Type B pancreatic cell (in vitro differentiated cells): ENCODE data around the gene FLOT1. TPM values are rescaled to one million over a fixed set of nuclear protein-coding genes. Genes with fewer than 3 reads are reported as not detected.
A peak's percentile ranks its signal among the peaks of the same experiment; 100 is the strongest.

Experiments
- DNase-seq: peaks from one replicate; pipeline ENCODE4 v3.0.0; 2021; ENCODE audit warnings: mixed read lengths; ENCODE audit not compliant: unreplicated experiment; ENCODE audit errors: extremely low spot score
- H3K27ac Mint-ChIP-seq: 2 replicates; pipeline ENCODE4 v1.8.0; 2021; ENCODE audit warnings: mild to moderate bottlenecking, mixed read lengths
- H3K27me3 Mint-ChIP-seq: 2 replicates; pipeline ENCODE4 v1.8.0; 2021; ENCODE audit warnings: mixed read lengths
- H3K36me3 Mint-ChIP-seq: 2 replicates; pipeline ENCODE4 v1.8.0; 2021; ENCODE audit warnings: mixed read lengths
- H3K4me1 Mint-ChIP-seq: one replicate; pipeline ENCODE4 v1.8.0; 2021; ENCODE audit warnings: mixed read lengths; ENCODE audit not compliant: unreplicated experiment
- H3K4me3 Mint-ChIP-seq: 2 replicates; pipeline ENCODE4 v1.8.0; 2021; ENCODE audit warnings: mild to moderate bottlenecking, mixed read lengths
- H3K9me3 Mint-ChIP-seq: 2 replicates; pipeline ENCODE4 v1.8.0; 2021; ENCODE audit warnings: mixed read lengths
- CTCF ChIP-seq: fragments of 200-600 bp; sonication (generic); conservative IDR thresholded peaks from 2 replicates; pipeline ENCODE4 v1.5.0; 2021; ENCODE audit warnings: antibody characterized with exemption, mild to moderate bottlenecking
- total RNA-seq: library from RNA; stranded (reverse); gene quantifications from 2 replicates; pipeline ENCODE4 v1.2.1, GENCODE V29; 2021; ENCODE audit warnings: low replicate concordance

FLOT1 gene
- total RNA-seq, 1 donor from 2014 or later = 94.8 TPM

GRCh38 chr6:30782425-30783014 lies 40.0 kb upstream of the FLOT1 start:
- Mint-ChIP-seq H3K4me3 (no peak overlapping the region), H3K27me3 (no peaks in the 10 kb centered on the region), H3K9me3 (peaks cover 5% of the 10 kb centered on the region), H3K36me3 (no peaks in the 10 kb centered on the region), H3K4me1 (peaks cover 43% of the 10 kb centered on the region), H3K27ac (peak overlapping the region; percentile 80)
- DNase-seq = no peak
- TF ChIP-seq CTCF = no peak

GRCh38 chr6:30781743-30782424 lies 39.4 kb upstream of the FLOT1 start:
- Mint-ChIP-seq H3K4me3 (peak overlapping the region; percentile 39), H3K27ac (peak overlapping the region; percentile 80), H3K4me1 (peaks cover 47% of the 10 kb centered on the region), H3K36me3 (no peaks in the 10 kb centered on the region), H3K9me3 (peaks cover 5% of the 10 kb centered on the region), H3K27me3 (no peaks in the 10 kb centered on the region)
- no peak for DNase-seq
- TF ChIP-seq CTCF = no peak

- no peak for DNase-seq
- no peak for TF ChIP-seq CTCF
- H3K27me3 Mint-ChIP-seq = no peaks in the 10 kb centered on the region
- peak overlapping the region; percentile 80 for H3K27ac Mint-ChIP-seq
- no peaks in the 10 kb centered on the region for H3K36me3 Mint-ChIP-seq
- H3K4me1 Mint-ChIP-seq = peaks cover 47% of the 10 kb centered on the region
- H3K9me3 Mint-ChIP-seq = peaks cover 5% of the 10 kb centered on the region
- no peak overlapping the region for H3K4me3 Mint-ChIP-seq
Measured at GRCh38 chr6:30781395-30781742, 38.9 kb upstream of the FLOT1 start.

- peaks cover 5% of the 10 kb centered on the region for H3K9me3 Mint-ChIP-seq
- H3K27me3 Mint-ChIP-seq = no peaks in the 10 kb centered on the region
- no peak for DNase-seq
- H3K4me1 Mint-ChIP-seq = peaks cover 47% of the 10 kb centered on the region
- H3K4me3 Mint-ChIP-seq = no peak overlapping the region
- no peaks in the 10 kb centered on the region for H3K36me3 Mint-ChIP-seq
- no peak for TF ChIP-seq CTCF
- peak overlapping the region; percentile 7 for H3K27ac Mint-ChIP-seq
Measured at GRCh38 chr6:30780642-30780920, 38.1 kb upstream of the FLOT1 start.

- Mint-ChIP-seq H3K9me3 (peaks cover 5% of the 10 kb centered on the region), H3K4me1 (peaks cover 47% of the 10 kb centered on the region), H3K27me3 (no peaks in the 10 kb centered on the region), H3K4me3 (peak overlapping the region; percentile 63), H3K36me3 (no peaks in the 10 kb centered on the region), H3K27ac (peak overlapping the region; percentile 24)
- no peak for TF ChIP-seq CTCF
- no peak for DNase-seq
Measured at GRCh38 chr6:30779850-30780641, 37.6 kb upstream of the FLOT1 start.
